Endothelial cell (in vitro differentiated cells): Measurements from ENCODE around the gene REM1. TPM values are rescaled to one million over a fixed set of nuclear protein-coding genes. Genes with fewer than 3 reads are reported as not detected.
"Not testable (repeated sequence)": the region's sequence is repeated elsewhere in the genome, so short reads cannot be mapped to it uniquely, and the experiment has no call there.

Source experiments
- DNase-seq: peaks from one replicate; pipeline ENCODE4 v3.0.0; 2021; ENCODE audit warnings: low spot score
- H3K27ac Mint-ChIP-seq: one replicate; pipeline ENCODE4 v1.8.0; 2021; ENCODE audit warnings: mixed read lengths, inconsistent platforms; ENCODE audit not compliant: unreplicated experiment
- H3K27me3 Mint-ChIP-seq: one replicate; pipeline ENCODE4 v1.8.0; 2021; ENCODE audit warnings: mild to moderate bottlenecking, moderate library complexity, mixed read lengths, inconsistent platforms; ENCODE audit not compliant: unreplicated experiment
- H3K36me3 Mint-ChIP-seq: one replicate; pipeline ENCODE4 v1.8.0; 2021; ENCODE audit warnings: mild to moderate bottlenecking, low read depth, mixed read lengths, inconsistent platforms; ENCODE audit not compliant: unreplicated experiment
- H3K4me1 Mint-ChIP-seq: one replicate; pipeline ENCODE4 v1.8.0; 2021; ENCODE audit warnings: mild to moderate bottlenecking, mixed read lengths, inconsistent platforms; ENCODE audit not compliant: unreplicated experiment
- H3K4me3 Mint-ChIP-seq: one replicate; pipeline ENCODE4 v1.8.0; 2021; ENCODE audit warnings: mild to moderate bottlenecking, mixed read lengths, inconsistent platforms; ENCODE audit not compliant: unreplicated experiment
- H3K9me3 Mint-ChIP-seq: one replicate; pipeline ENCODE4 v1.8.0; 2021; ENCODE audit warnings: mixed read lengths, inconsistent platforms; ENCODE audit not compliant: unreplicated experiment
- CTCF ChIP-seq: fragments of 200-600 bp; sonication (generic); IDR thresholded peaks from one replicate; pipeline ENCODE4 v1.5.0; 2021; ENCODE audit warnings: antibody characterized with exemption; ENCODE audit not compliant: unreplicated experiment
- total RNA-seq: library from RNA; stranded (reverse); fragmentation: NEBNext Ultra II Directional; extraction: Animal tissue kit (Norgen Biotek cat#: 25700); gene quantifications from one replicate; pipeline ENCODE4 v1.2.1, GENCODE V29; 2021; ENCODE audit not compliant: unreplicated experiment

Gene REM1
- total RNA-seq, 1 donor from 2014 or later: not detected

GRCh38 chr20:31496761-31497295 is 21.7 kb downstream of the REM1 start:
- H3K27ac Mint-ChIP-seq: no peak overlapping the region

DNA sequence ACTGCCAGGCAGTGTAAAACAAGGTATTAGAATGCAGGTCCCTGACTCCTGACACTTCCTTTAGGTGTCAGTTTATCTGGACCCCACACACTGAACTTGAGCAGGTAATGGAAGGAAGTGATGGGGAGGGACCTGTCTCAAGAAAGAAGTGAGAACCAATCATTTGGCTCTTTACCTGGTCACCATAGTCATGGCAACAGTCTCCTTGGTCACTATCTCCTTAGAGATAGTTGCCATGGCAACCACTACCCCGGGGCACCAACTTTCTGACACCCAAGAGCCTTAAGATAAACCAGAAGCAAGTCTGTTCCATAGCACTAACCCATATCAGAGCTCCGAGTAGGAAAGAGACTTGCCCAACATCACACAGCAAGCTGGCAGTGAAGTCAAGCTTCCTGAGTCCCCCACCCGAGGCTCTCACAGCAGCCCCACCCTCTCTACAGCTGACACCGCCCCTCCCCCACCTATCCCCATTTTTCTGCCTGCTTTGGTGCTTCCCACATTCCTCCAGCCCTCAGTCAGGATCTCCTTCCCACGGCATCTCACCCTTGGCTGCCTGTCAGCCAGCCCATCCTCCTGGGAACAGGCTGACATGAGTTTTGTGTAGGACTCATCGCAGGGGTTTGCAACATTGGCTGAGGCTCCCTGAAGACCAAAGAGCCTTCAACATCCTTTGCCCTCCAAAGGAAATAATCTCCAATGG is 22.9 kb downstream of the REM1 start:
- no peak for TF ChIP-seq CTCF
- Mint-ChIP-seq H3K4me3 (no peak overlapping the region), H3K4me1 (no peaks in the 10 kb centered on the region), H3K36me3 (no peaks in the 10 kb centered on the region), H3K9me3 (no peaks in the 10 kb centered on the region), H3K27me3 (peaks cover 6% of the 10 kb centered on the region), H3K27ac (no peak overlapping the region)
- DNase-seq: no peak

More at GRCh38 chr20:31496761-31497295, 21.7 kb downstream of the REM1 start:
- no peak overlapping the region for H3K4me3 Mint-ChIP-seq
- peaks cover 4% of the 10 kb centered on the region for H3K27me3 Mint-ChIP-seq
- H3K9me3 Mint-ChIP-seq: no peaks in the 10 kb centered on the region
- no peaks in the 10 kb centered on the region for H3K4me1 Mint-ChIP-seq
- H3K36me3 Mint-ChIP-seq: no peaks in the 10 kb centered on the region
- TF ChIP-seq CTCF: no peak
- no peak for DNase-seq

- TF ChIP-seq CTCF: no peak
- no peaks in the 10 kb centered on the region for H3K9me3 Mint-ChIP-seq
- no peaks in the 10 kb centered on the region for H3K36me3 Mint-ChIP-seq
- DNase-seq: no peak
- H3K27ac Mint-ChIP-seq: no peak overlapping the region
- peaks cover 6% of the 10 kb centered on the region for H3K27me3 Mint-ChIP-seq
- no peaks in the 10 kb centered on the region for H3K4me1 Mint-ChIP-seq
- no peak overlapping the region for H3K4me3 Mint-ChIP-seq
Observed at GRCh38 chr20:31500527-31500926, 25.4 kb downstream of the REM1 start.

GRCh38 chr20:31502884-31503673 is 28.0 kb downstream of the REM1 start:
- H3K27me3 Mint-ChIP-seq, H3K9me3 Mint-ChIP-seq, H3K4me3 Mint-ChIP-seq, H3K4me1 Mint-ChIP-seq, H3K27ac Mint-ChIP-seq, H3K36me3 Mint-ChIP-seq: not testable (repeated sequence)
- peak; percentile 91 for DNase-seq
- peak; percentile 72 for TF ChIP-seq CTCF

DNA sequence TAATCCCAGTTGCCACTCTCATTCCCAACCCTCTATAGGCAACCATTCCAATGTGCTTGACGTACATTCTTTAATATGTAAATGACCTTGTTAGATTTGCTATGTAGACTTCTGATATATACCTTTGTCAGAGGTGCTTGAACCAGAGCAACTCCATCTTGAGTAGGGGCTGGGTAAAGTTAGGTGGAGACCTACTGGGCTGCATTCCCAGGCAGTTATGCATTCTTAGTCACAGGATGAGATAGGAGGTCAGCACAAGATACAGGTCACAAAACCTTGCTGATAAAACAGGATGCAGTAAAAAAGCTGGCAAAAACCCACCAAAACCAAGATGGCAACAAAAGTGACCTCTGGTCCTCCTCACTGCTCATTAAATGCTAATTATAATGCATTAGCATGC is 30.8 kb downstream of the REM1 start:
- no peak for DNase-seq
- Mint-ChIP-seq H3K27me3 (peaks cover 5% of the 10 kb centered on the region), H3K27ac (no peak overlapping the region), H3K36me3 (no peaks in the 10 kb centered on the region), H3K9me3 (no peaks in the 10 kb centered on the region), H3K4me3 (no peak overlapping the region), H3K4me1 (no peaks in the 10 kb centered on the region)
- TF ChIP-seq CTCF: no peak
